GM18502 (cell line): ENCODE data around the gene VCAM1.

Source experiments
- ATAC-seq: cut with Tn5 transposase; IDR thresholded peaks from one replicate; pipeline ENCODE4 v1.9.1; 2021; ENCODE audit warnings: mild to moderate bottlenecking; ENCODE audit not compliant: unreplicated experiment, poor library complexity

The VCAM1 gene

GRCh38 chr1:100719490-100719889 lies at the start of gene VCAM1:
TSS of gene VCAM1 (plus strand) at chr1:100719742. CDS start at chr1:100719861, 119 bp downstream.
- peak; percentile 68 for ATAC-seq

GRCh38 chr1:100670083-100670482 lies 49.5 kb upstream of the VCAM1 start:
- no peak for ATAC-seq

GRCh38 chr1:100671601-100672000 lies 47.9 kb upstream of the VCAM1 start:
- no peak for ATAC-seq

GRCh38 chr1:100683448-100684349 lies 35.8 kb upstream of the VCAM1 start:
- ATAC-seq = peak; percentile 74

- no peak for ATAC-seq
These were observed 19.8 kb upstream of the VCAM1 start for GRCh38 chr1:100699744-100700143.

- ATAC-seq = no peak
These were observed 19.0 kb upstream of the VCAM1 start for GRCh38 chr1:100700586-100700985.

GRCh38 chr1:100703052-100703451 lies 16.5 kb upstream of the VCAM1 start:
- no peak for ATAC-seq

GRCh38 chr1:100703716-100704115 lies 15.8 kb upstream of the VCAM1 start:
- no peak for ATAC-seq

- no peak for ATAC-seq
These were observed 15.1 kb upstream of the VCAM1 start for GRCh38 chr1:100704473-100704872.

GRCh38 chr1:100706296-100706695 lies 13.2 kb upstream of the VCAM1 start:
- ATAC-seq = no peak

GRCh38 chr1:100706856-100707255 lies 12.7 kb upstream of the VCAM1 start:
- ATAC-seq = no peak

- ATAC-seq = no peak
These were observed 11.0 kb upstream of the VCAM1 start for GRCh38 chr1:100708476-100709062.

- ATAC-seq = no peak
These were observed 8.4 kb upstream of the VCAM1 start for GRCh38 chr1:100710906-100711682.

GRCh38 chr1:100713027-100713426 lies 6.5 kb upstream of the VCAM1 start:
- ATAC-seq = peak; percentile 63

- ATAC-seq = no peak
These were observed 5.9 kb upstream of the VCAM1 start for GRCh38 chr1:100713626-100714025.

- ATAC-seq = no peak
These were observed 4.9 kb upstream of the VCAM1 start for GRCh38 chr1:100714599-100714998.

- no peak for ATAC-seq
These were observed 2.3 kb upstream of the VCAM1 start for GRCh38 chr1:100717218-100717617.

GRCh38 chr1:100718581-100718980 lies 961 bp upstream of the VCAM1 start:
- ATAC-seq = no peak

GRCh38 chr1:100720101-100720500 lies 559 bp downstream of the VCAM1 start:
- no peak for ATAC-seq

GRCh38 chr1:100720751-100721150 lies 1.2 kb downstream of the VCAM1 start:
- ATAC-seq = no peak
